ENCODE measurements around the gene UBE2I.

The UBE2I gene

GRCh38 chr16:1280783-1281182 is 28.7 kb upstream of the UBE2I start:
- no peak for TF ChIP-seq CTCF (IDR thresholded peaks at IDR 0.05)

- TF ChIP-seq CTCF (IDR thresholded peaks at IDR 0.05), result no peak
Measured at GRCh38 chr16:1281517-1281916, 27.9 kb upstream of the UBE2I start.

- no peak for TF ChIP-seq CTCF (IDR thresholded peaks at IDR 0.05)
Measured at GRCh38 chr16:1282324-1282973, 27.0 kb upstream of the UBE2I start.

- TF ChIP-seq CTCF (IDR thresholded peaks at IDR 0.05), result no peak
Measured at GRCh38 chr16:1283296-1283695, 26.1 kb upstream of the UBE2I start.

- TF ChIP-seq CTCF (IDR thresholded peaks at IDR 0.05), result no peak
Measured at GRCh38 chr16:1283996-1284616, 25.3 kb upstream of the UBE2I start.

- no peak for TF ChIP-seq CTCF (IDR thresholded peaks at IDR 0.05)
Measured at GRCh38 chr16:1285669-1286512, 23.5 kb upstream of the UBE2I start.

- TF ChIP-seq CTCF (IDR thresholded peaks at IDR 0.05), result no peak
Measured at GRCh38 chr16:1286513-1287094, 22.8 kb upstream of the UBE2I start.
